Measurements from ENCODE around the gene NDUFB10.

NDUFB10 gene

DNA sequence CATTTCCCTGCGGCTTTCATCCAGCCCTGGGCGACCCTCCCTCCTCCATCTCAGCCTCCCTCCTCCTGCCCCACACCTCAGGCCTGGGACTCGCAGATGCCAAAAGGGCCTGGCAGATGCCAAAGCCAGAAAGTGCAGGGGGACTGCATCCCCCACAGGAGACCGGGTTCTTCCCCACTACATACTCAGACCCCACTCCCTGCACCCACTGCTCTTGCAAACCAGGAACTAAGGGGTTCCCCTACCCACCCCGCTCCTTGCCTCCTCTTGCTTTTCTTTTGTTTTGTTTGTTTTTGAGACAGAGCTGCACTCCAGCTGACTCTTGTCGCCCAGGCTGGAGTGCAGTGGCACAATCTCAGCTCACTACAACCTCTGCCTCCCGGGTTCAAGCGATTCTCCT, 44.4 kb upstream of the NDUFB10 start:
- TF ChIP-seq SPI1 (IDR thresholded peaks at IDR 0.05; ENCODE audit: borderline replicate concordance, low read depth) = no peak
- no peak for TF ChIP-seq POLR2AphosphoS5 (IDR thresholded peaks at IDR 0.05; ENCODE audit: low read depth)
- TF ChIP-seq, protein P1, sequence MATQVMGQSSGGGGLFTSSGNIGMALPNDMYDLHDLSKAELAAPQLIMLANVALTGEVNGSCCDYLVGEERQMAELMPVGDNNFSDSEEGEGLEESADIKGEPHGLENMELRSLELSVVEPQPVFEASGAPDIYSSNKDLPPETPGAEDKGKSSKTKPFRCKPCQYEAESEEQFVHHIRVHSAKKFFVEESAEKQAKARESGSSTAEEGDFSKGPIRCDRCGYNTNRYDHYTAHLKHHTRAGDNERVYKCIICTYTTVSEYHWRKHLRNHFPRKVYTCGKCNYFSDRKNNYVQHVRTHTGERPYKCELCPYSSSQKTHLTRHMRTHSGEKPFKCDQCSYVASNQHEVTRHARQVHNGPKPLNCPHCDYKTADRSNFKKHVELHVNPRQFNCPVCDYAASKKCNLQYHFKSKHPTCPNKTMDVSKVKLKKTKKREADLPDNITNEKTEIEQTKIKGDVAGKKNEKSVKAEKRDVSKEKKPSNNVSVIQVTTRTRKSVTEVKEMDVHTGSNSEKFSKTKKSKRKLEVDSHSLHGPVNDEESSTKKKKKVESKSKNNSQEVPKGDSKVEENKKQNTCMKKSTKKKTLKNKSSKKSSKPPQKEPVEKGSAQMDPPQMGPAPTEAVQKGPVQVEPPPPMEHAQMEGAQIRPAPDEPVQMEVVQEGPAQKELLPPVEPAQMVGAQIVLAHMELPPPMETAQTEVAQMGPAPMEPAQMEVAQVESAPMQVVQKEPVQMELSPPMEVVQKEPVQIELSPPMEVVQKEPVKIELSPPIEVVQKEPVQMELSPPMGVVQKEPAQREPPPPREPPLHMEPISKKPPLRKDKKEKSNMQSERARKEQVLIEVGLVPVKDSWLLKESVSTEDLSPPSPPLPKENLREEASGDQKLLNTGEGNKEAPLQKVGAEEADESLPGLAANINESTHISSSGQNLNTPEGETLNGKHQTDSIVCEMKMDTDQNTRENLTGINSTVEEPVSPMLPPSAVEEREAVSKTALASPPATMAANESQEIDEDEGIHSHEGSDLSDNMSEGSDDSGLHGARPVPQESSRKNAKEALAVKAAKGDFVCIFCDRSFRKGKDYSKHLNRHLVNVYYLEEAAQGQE (IDR thresholded peaks at IDR 0.05; ENCODE audit: insufficient replicate concordance, low read depth) = no peak
- DNase-seq (ENCODE audit: low read depth in 1 of 2, low spot score in 1 of 2) = no peak
- no peak overlapping the region for H3K4me3 ChIP-seq (replicated peaks; ENCODE audit: insufficient read depth, low read length)
- H3K27ac ChIP-seq (replicated peaks) = no peak overlapping the region
- peaks cover 44% of the 10 kb centered on the region for H3K27me3 ChIP-seq (ENCODE audit: insufficient read depth, poor library complexity, severe bottlenecking)

DNA sequence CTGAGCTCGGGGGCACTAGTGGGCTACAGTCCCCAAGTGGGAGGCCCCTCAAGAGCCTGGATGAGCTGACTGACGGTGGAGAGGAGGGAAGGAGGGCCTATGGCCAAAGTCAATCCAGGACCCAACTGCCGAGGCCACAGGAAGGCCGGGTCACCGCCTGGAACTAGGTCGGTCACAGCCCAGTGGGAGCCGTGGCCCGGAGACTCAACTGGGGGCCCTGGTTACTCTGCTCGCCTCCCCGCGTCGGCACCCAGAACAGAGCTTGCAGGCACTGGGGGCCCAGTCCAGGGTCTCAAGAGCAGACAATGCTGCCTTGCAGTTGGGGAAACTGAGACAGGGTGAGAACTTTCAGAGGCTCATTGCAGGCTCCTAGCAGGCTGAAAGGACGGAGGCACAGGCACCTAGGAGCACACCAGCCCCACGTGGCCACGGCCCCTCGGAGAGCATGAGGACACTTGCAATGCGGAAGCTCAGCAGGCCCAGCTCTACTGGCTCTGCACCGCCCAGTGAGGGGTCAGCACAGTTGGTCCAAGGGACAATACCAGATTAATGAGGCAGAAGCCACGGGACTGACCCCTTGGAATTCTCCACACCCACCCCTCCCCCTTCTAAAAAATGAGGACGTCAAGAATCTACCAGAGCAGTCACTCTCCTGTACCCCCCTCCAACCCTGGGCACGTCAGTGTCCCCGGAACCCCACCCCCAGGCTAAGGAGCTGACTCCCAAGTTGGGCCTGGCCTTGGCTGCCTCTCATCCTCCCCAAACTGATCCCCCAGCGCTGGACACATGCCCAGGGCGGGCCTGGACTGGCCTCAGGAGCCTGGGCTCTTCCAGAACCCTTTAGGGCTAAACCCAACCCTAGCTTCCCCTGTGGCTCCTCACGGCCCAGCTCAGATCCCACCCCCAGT, 43.4 kb upstream of the NDUFB10 start:
- Histone ChIP-seq H3K27me3 (ENCODE audit: insufficient read depth, poor library complexity, severe bottlenecking) (peaks cover 50% of the 10 kb centered on the region), H3K4me3 (replicated peaks; ENCODE audit: insufficient read depth, low read length) (no peak overlapping the region)
- TF ChIP-seq SPI1 (IDR thresholded peaks at IDR 0.05; ENCODE audit: borderline replicate concordance, low read depth) (no peak), GABPA (IDR thresholded peaks at IDR 0.05; ENCODE audit: low read depth) (no peak), POLR2AphosphoS5 (IDR thresholded peaks at IDR 0.05; ENCODE audit: low read depth) (no peak)
- TF ChIP-seq, protein P1 (IDR thresholded peaks at IDR 0.05; ENCODE audit: insufficient replicate concordance, low read depth) = no peak
- TF ChIP-seq, protein P2, sequence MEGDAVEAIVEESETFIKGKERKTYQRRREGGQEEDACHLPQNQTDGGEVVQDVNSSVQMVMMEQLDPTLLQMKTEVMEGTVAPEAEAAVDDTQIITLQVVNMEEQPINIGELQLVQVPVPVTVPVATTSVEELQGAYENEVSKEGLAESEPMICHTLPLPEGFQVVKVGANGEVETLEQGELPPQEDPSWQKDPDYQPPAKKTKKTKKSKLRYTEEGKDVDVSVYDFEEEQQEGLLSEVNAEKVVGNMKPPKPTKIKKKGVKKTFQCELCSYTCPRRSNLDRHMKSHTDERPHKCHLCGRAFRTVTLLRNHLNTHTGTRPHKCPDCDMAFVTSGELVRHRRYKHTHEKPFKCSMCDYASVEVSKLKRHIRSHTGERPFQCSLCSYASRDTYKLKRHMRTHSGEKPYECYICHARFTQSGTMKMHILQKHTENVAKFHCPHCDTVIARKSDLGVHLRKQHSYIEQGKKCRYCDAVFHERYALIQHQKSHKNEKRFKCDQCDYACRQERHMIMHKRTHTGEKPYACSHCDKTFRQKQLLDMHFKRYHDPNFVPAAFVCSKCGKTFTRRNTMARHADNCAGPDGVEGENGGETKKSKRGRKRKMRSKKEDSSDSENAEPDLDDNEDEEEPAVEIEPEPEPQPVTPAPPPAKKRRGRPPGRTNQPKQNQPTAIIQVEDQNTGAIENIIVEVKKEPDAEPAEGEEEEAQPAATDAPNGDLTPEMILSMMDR (IDR thresholded peaks at IDR 0.05; ENCODE audit: insufficient read depth, low read length) = no peak

DNA sequence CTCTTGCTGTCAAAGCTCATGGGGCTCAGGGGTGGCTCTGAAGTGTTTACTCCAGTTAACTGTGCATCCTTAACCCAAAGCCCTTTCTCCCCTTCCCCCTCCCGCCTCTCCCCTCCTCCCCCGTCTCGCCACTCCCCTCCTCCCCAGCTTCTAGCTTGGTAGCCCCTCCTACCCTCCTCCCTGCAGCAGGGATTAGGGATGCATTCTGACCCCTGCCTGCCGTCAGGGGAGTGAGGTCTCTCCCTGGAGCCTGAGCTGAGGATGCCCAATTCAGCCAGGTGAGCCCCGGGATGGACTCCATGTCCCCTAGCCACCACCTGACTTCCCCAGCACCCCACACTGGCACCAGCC, 42.7 kb upstream of the NDUFB10 start:
- no peak for DNase-seq (ENCODE audit: low read depth in 1 of 2, low spot score in 1 of 2)
- H3K4me3 ChIP-seq (replicated peaks; ENCODE audit: insufficient read depth, low read length) = no peak overlapping the region
- H3K27ac ChIP-seq (replicated peaks) = no peak overlapping the region
- no peak for TF ChIP-seq GABPA (IDR thresholded peaks at IDR 0.05; ENCODE audit: low read depth)
- TF ChIP-seq SPI1 (IDR thresholded peaks at IDR 0.05; ENCODE audit: borderline replicate concordance, low read depth) = no peak
- TF ChIP-seq, protein P2 (IDR thresholded peaks at IDR 0.05; ENCODE audit: insufficient read depth, low read length) = no peak
- TF ChIP-seq, protein P1 (IDR thresholded peaks at IDR 0.05; ENCODE audit: insufficient replicate concordance, low read depth) = no peak
- no peak for TF ChIP-seq POLR2AphosphoS5 (IDR thresholded peaks at IDR 0.05; ENCODE audit: low read depth)
- peaks cover 56% of the 10 kb centered on the region for H3K27me3 ChIP-seq (ENCODE audit: insufficient read depth, poor library complexity, severe bottlenecking)

More for the DNA sequence above, 43.4 kb upstream of the NDUFB10 start:
- H3K27ac ChIP-seq (replicated peaks) = no peak overlapping the region
- no peak for DNase-seq (ENCODE audit: low read depth in 1 of 2, low spot score in 1 of 2)
